ENCODE data around the gene PPP2R2C.

The PPP2R2C gene

GRCh38 chr4:6338951-6339817 lies 133.2 kb downstream of the PPP2R2C start:
- no peak for DNase-seq

DNA sequence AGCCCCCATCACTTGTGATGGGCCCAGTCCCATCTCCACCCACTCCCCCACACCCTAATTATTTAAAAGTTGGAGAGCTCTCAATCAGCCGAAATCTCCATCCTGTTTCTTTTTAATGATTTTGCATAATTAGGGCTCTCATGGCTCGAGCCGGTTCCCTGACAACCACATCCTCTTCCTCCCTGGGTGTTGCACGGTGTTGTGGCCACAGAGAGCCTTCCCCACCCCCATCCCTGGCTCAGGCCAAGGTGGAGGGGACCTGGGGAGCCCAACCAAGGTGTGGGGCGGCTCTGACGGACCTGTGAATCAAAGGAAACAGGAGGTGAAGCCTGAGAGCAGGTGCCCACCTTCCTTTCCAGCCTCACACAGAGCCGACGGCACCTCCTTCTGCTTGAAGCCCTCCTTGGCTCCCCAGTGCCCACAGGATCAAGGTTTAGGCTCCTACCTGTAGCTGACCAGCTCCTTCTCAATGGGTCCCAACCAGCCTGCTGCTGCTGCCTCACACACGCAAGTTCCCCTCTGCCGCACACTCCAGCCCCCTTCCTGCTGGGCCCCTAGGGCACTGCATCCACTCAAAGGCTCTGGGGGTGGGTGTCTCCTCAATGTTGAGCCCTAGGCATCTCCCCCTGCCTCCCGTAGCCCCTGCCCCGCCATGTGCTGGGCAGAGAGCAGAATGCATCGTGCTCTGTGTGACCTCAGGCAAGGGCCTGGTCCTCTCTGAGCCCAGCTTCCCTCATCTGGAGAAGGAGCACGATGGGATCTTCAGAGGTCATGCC lies 134.1 kb downstream of the PPP2R2C start:
- DNase-seq: no peak

- DNase-seq: no peak
Measured at GRCh38 chr4:6337331-6337935, 135.0 kb downstream of the PPP2R2C start.

DNA sequence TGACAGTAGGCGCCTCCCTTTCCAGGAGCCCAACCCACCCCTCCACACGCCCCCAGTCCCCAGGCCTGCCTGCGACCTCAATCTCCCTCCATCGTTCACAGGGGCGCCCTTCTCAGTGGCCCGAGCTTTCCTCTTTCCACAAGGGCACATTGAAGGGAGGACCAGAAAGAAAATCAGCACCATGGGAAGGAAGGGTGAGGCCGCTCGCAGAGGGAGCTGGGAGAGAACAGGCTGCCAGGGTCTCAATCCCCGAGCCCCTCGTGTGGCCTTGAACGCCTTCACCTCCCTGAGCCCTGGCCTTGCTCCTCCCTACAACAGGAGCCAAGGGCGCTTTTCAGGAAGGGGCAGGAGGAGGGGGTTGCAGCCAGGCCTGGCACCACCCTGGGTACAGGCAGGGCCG lies 136.2 kb downstream of the PPP2R2C start:
- no peak for DNase-seq

DNA sequence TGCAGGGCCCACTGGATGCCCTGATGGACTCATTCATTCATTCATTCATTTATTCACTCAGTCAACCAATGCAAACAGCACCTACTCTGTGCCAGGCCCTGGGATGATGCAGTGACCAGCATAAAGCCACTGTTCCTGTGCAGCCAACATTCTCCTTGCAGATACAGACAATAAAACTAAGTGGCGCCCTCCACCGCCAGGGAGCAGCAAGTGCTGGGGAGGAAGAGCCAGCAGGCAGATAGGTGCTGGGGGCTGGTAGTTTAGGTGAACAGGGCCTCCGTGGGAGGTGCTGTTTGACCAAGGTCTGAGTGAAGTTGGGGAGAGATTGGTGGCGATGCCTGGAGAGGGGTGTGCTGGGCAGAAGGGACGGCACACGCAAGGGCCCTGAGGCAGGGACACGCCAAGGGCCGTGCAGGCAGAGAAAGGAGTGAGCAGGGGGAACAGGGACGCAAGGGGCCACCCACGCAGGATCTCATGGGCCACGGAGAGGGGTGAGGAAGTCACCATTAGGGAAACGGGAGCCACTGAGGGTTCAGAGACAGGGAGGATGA lies 137.3 kb downstream of the PPP2R2C start:
- no peak for DNase-seq

- no peak for DNase-seq
Measured at GRCh38 chr4:6334203-6334887, 138.1 kb downstream of the PPP2R2C start.

GRCh38 chr4:6333301-6334202 lies 138.9 kb downstream of the PPP2R2C start:
- DNase-seq: no peak

DNA sequence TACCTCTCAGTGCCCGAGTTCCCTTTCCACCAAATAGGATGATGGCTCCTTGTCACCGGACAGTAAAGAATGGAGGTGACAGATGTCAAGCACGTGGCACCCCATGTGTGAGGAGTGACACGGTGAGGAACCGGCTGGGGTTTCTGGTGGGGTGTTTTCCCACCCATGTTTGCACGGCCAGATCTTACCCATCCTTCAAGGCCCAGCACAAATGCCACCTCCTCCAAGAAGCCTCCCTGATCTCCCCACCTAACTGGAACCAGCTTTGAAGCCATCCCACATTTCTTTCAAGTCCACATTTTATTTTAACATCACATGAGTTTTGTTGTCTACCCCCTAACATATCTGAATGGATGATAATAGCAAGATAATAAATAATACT lies 139.8 kb downstream of the PPP2R2C start:
- no peak for DNase-seq

GRCh38 chr4:6332042-6332668 lies 140.3 kb downstream of the PPP2R2C start:
- no peak for DNase-seq

DNA sequence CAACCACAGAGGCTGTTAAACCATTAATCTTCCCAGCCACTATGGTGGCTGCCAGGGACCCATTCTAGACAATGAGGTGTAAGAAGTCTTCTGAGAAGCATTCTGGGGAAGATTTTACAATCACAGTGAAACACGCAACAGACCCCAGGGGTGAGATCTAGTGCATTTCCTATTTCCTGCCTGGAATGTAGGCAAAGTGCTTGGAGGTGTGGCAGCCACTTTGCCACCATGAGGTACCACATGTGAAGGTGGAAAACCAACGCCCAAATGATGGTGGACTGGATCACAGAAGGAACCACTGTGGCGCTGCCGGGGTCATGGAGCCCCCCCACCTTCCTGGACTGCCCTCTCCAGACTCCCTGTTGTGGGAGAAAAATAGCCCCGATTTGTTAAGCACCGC lies 140.9 kb downstream of the PPP2R2C start:
- DNase-seq: no peak

DNA sequence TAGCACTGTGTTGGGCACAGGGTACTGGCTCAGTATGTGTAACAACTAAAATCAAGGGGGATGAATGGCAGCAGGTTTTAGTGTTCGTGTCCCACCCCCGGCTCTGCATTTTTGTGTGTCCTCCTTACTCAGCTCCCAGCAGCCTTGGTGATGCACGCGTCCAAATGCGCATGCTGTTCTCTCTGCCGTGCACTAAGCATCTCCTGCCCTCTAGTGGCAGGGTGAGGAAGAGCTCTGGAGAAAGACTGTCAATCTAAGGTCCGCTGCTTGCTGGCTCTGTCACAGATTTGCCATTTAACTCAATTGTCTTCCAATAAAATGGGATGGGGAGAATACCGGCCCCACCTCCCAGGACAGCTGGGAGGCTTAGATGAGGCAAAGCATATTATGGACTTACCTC lies 141.4 kb downstream of the PPP2R2C start:
- no peak for DNase-seq

- DNase-seq: no peak
Measured at GRCh38 chr4:6330384-6330767, 142.0 kb downstream of the PPP2R2C start.

DNA sequence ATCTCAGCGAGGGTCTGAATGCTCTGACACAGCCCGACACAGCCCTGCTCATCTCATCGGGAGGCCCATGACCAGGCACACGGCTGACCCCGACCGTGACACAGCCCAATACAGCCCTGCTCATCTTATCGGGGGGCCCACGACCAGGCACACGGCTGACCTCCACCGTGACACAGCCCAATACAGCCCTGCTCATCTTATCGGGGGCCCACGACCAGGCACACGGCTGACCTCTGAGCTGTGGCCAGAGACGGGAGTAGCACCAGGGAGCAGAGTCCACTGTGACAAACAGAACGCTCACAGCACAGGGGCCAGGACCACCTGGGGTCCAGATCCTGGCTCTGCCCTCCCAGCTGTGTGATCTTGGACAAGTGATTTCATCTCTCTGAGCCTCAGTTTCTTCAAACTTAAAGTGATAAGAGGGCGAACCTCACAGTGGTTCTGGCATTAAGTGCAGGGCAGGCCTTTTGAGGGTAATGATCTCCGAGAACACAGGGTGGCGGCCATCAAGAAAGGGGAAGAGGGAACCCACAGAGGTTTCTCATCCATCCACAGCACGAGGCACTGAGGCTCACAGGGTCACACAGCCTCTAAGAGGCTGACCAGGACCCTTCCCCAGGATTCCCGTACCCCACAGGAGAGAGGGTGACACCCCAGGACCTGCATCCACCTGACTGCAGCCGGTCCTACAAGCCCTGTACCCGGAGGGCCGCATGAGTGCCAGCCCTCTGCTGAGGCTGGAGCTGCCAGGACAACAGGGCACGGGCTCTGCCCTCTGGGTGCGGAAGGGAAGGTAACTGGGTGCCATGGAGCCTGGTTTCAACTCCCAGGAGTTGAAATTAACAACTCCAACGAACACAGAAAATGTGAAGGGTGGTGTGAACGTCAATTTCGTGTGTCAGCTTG lies 142.7 kb downstream of the PPP2R2C start:
- no peak for DNase-seq

- DNase-seq: no peak
Measured at GRCh38 chr4:6328526-6328925, 143.9 kb downstream of the PPP2R2C start.

- no peak for DNase-seq
Measured at GRCh38 chr4:6327220-6327917, 145.0 kb downstream of the PPP2R2C start.

DNA sequence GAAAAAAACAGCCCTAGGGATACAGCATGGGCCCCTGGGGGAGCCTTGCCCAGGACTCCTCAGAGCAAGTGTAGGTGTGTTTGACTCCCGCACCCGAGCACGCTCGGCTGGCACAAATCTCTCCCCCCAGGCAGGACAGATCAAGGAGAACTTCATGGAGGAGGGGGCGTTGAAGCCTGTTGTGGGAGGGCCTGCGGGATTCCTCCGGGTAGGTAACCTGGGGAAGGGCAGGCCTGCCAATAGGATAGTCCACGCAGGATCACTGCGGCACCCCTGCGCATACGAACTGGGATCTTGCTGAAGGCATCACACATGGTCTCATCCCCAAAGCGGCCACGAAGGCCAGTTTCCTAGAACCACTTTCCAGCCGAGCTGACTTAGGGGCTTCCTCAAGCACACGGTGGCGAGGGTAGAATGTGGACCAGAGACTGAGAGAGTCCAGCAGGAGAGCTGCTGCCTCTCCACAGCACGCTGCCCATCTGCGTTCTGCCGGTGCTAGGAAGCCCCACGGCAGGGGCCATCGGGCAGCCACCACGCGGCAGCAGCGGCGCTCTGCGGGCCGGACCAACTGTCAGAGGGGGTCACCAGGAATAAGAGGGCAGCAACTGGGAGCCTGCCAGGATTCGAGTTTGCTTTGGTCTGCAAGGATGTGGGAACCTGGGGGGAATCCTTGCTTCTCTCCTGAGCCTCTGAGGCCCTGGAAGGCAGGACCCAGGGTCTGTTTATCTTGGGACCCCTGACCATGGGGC lies 145.9 kb downstream of the PPP2R2C start:
- no peak for DNase-seq

GRCh38 chr4:6325788-6326290 lies 146.6 kb downstream of the PPP2R2C start:
- DNase-seq: no peak

- no peak for DNase-seq
Measured at GRCh38 chr4:6324999-6325787, 147.2 kb downstream of the PPP2R2C start.
